ENCODE measurements around the gene FRY. TPM values are rescaled to one million over a fixed set of nuclear protein-coding genes. Genes with fewer than 3 reads are reported as not detected.

FRY gene
- total and polyA plus RNA-seq, 2 donors (not counting 1 experiment from before 2014, with no cell fraction given): 2.3 to 6.3 TPM

GRCh38 chr13:32142115-32142514 lies 110.5 kb downstream of the FRY start:
- DNase-seq (no peak), ATAC-seq (ENCODE audit: low read depth) (no peak)
- Histone ChIP-seq H3K79me2 (ENCODE audit: control insufficient read depth, insufficient read depth, low read length) (no peaks in the 10 kb centered on the region), H2AFZ (ENCODE audit: insufficient read depth, low read depth, low read length, poor library complexity, severe bottlenecking) (no peak overlapping the region), H3K4me2 (replicated peaks; ENCODE audit: low read depth, low read length, poor library complexity, severe bottlenecking) (no peak overlapping the region), H3K27ac (ENCODE audit: low read length in 2 of 2) (no peak overlapping the region), H4K20me1 (ENCODE audit: control insufficient read depth, insufficient read depth, low read length, poor library complexity, severe bottlenecking) (no peaks in the 10 kb centered on the region), H3K4me3 (ENCODE audit: control extremely low read depth in 1 of 5, extremely low read depth in 1 of 5, insufficient read depth in 1 of 5, low read depth in 2 of 5, low read length in 4 of 5) (no peak overlapping the region), H3K4me1 (ENCODE audit: control insufficient read depth in 2 of 2, insufficient read depth in 2 of 2, low read length in 2 of 2) (no peaks in the 10 kb centered on the region), H3K27me3 (replicated peaks in 1 of 4; ENCODE audit: control extremely low read depth in 1 of 4, control insufficient read depth in 3 of 4, insufficient read depth in 4 of 4, low read length in 3 of 4) (no peaks in the 10 kb centered on the region), H3K9ac (ENCODE audit: low read length) (no peak overlapping the region), H3K36me3 (replicated peaks in 1 of 2; ENCODE audit: control extremely low read depth in 1 of 2, control insufficient read depth in 1 of 2, extremely low read depth in 1 of 2, insufficient read depth in 2 of 2, low read length in 1 of 2) (no peaks in the 10 kb centered on the region), H3K9me3 (ENCODE audit: control extremely low read depth in 1 of 3, control insufficient read depth in 2 of 3, insufficient read depth in 1 of 3, low read length in 2 of 3) (no peaks in the 10 kb centered on the region)
- Mint-ChIP-seq H3K4me3 (no peak overlapping the region), H3K4me1 (no peaks in the 10 kb centered on the region), H3K27ac (no peak overlapping the region), H3K27me3 (no peaks in the 10 kb centered on the region), H3K9me3 (ENCODE audit: insufficient read depth) (no peaks in the 10 kb centered on the region)
- WGBS (ENCODE audit: insufficient coverage): no CpG with 5 or more reads among the region's 1 CpG
- intact Hi-C loops (cut with micrococcal nuclease): no loop called here
- ChIA-PET CTCF (interaction anchor here (1.1 kb wide), 1 partner anchor 9 kb away, joined by 3 read pairs; no protein-coding TSS in a partner anchor), POLR2A (no interaction called here)
- TF ChIP-seq, protein P1, sequence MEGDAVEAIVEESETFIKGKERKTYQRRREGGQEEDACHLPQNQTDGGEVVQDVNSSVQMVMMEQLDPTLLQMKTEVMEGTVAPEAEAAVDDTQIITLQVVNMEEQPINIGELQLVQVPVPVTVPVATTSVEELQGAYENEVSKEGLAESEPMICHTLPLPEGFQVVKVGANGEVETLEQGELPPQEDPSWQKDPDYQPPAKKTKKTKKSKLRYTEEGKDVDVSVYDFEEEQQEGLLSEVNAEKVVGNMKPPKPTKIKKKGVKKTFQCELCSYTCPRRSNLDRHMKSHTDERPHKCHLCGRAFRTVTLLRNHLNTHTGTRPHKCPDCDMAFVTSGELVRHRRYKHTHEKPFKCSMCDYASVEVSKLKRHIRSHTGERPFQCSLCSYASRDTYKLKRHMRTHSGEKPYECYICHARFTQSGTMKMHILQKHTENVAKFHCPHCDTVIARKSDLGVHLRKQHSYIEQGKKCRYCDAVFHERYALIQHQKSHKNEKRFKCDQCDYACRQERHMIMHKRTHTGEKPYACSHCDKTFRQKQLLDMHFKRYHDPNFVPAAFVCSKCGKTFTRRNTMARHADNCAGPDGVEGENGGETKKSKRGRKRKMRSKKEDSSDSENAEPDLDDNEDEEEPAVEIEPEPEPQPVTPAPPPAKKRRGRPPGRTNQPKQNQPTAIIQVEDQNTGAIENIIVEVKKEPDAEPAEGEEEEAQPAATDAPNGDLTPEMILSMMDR (IDR thresholded peaks at IDR 0.05): no peak
- no peak for TF ChIP-seq EZH2 (IDR thresholded peaks at IDR 0.05; ENCODE audit: borderline replicate concordance, insufficient read depth, low read depth, low read length, poor library complexity, severe bottlenecking)

DNA sequence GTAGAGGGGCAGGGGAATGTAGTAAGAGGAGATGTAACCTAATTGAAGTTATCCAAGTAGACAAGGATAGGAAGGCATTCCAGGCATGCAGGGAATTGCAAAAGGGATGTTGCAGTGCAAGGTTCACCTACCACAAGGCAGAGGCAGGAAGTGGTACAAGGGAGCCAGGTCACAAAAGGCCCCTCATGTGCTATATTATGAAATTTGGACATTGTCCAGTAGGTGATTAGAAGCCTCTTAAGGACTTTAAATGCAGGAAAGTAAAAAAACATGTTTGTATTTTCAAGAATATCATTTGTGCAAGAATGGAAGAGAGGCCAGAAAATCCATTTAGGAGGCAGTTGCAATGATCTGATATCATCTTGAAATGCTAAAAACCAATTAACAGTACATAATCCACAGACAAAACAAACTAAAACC lies 111.4 kb downstream of the FRY start:
- ATAC-seq (ENCODE audit: low read depth): no peak
- Histone ChIP-seq H3K79me2 (ENCODE audit: control insufficient read depth, insufficient read depth, low read length) (no peaks in the 10 kb centered on the region), H2AFZ (ENCODE audit: insufficient read depth, low read depth, low read length, poor library complexity, severe bottlenecking) (no peak overlapping the region), H3K4me2 (replicated peaks; ENCODE audit: low read depth, low read length, poor library complexity, severe bottlenecking) (no peak overlapping the region), H4K20me1 (ENCODE audit: control insufficient read depth, insufficient read depth, low read length, poor library complexity, severe bottlenecking) (no peaks in the 10 kb centered on the region), H3K27ac (ENCODE audit: low read length in 2 of 2) (no peak overlapping the region), H3K9ac (ENCODE audit: low read length) (no peak overlapping the region), H3K4me3 (ENCODE audit: control extremely low read depth in 1 of 5, extremely low read depth in 1 of 5, insufficient read depth in 1 of 5, low read depth in 2 of 5, low read length in 4 of 5) (no peak overlapping the region), H3K9me3 (ENCODE audit: control extremely low read depth in 1 of 3, control insufficient read depth in 2 of 3, insufficient read depth in 1 of 3, low read length in 2 of 3) (no peaks in the 10 kb centered on the region), H3K27me3 (replicated peaks in 1 of 4; ENCODE audit: control extremely low read depth in 1 of 4, control insufficient read depth in 3 of 4, insufficient read depth in 4 of 4, low read length in 3 of 4) (no peaks in the 10 kb centered on the region), H3K4me1 (ENCODE audit: control insufficient read depth in 2 of 2, insufficient read depth in 2 of 2, low read length in 2 of 2) (no peaks in the 10 kb centered on the region), H3K36me3 (replicated peaks in 1 of 2; ENCODE audit: control extremely low read depth in 1 of 2, control insufficient read depth in 1 of 2, extremely low read depth in 1 of 2, insufficient read depth in 2 of 2, low read length in 1 of 2) (no peaks in the 10 kb centered on the region)
- Mint-ChIP-seq H3K9me3 (ENCODE audit: insufficient read depth) (no peaks in the 10 kb centered on the region), H3K4me1 (no peaks in the 10 kb centered on the region), H3K4me3 (no peak overlapping the region), H3K27me3 (no peaks in the 10 kb centered on the region), H3K27ac (no peak overlapping the region)
- ChIA-PET CTCF (no interaction called here), POLR2A (no interaction called here)
- TF ChIP-seq, protein P1 (IDR thresholded peaks at IDR 0.05): no peak
- no peak for TF ChIP-seq EZH2 (IDR thresholded peaks at IDR 0.05; ENCODE audit: borderline replicate concordance, insufficient read depth, low read depth, low read length, poor library complexity, severe bottlenecking)
- intact Hi-C loops (cut with micrococcal nuclease): no loop called here
- no peak for DNase-seq

Data from B cell (primary cell).